Measurements from ENCODE around the gene MRPS6. TPM values are rescaled to one million over a fixed set of nuclear protein-coding genes. Genes with fewer than 3 reads are reported as not detected.

The MRPS6 gene
- total RNA-seq, 1 experiment from 2014 or later = 41.0 TPM

GRCh38 chr21:34046917-34047316 is 26.5 kb upstream of the MRPS6 start:
- H3K9me2 ChIP-seq (ENCODE audit: insufficient read depth) = no peaks in the 10 kb centered on the region
- no peak overlapping the region for H3K27ac ChIP-seq
- ChIA-PET POLR2A (ENCODE audit: unreplicated experiment) (no interaction called here), CTCF (no interaction called here)
- no peak overlapping the region for H3K4me3 ChIP-seq
- no peak overlapping the region for H3K4me2 ChIP-seq
- H3K4me1 ChIP-seq (replicated peaks; ENCODE audit: insufficient read depth) = no peaks in the 10 kb centered on the region
- no peaks in the 10 kb centered on the region for H3K79me2 ChIP-seq (ENCODE audit: low read depth)
- no TSS peak for BruUV-seq (replicated peaks)
- H2AFZ ChIP-seq = no peak overlapping the region
- H3K36me3 ChIP-seq (ENCODE audit: low read depth) = no peaks in the 10 kb centered on the region
- no peaks in the 10 kb centered on the region for H3K9me3 ChIP-seq (ENCODE audit: insufficient read depth, low read depth)
- intact Hi-C loops (cut with micrococcal nuclease; ENCODE audit: unreplicated experiment) = no loop called here
- no peaks in the 10 kb centered on the region for H3F3A ChIP-seq (ENCODE audit: insufficient read depth, low read depth)
- DNase-seq = no peak
- H4K20me1 ChIP-seq (ENCODE audit: insufficient read depth) = no peaks in the 10 kb centered on the region
- no peaks in the 10 kb centered on the region for H3K27me3 ChIP-seq (ENCODE audit: insufficient read depth, low read depth)
- TF ChIP-seq EZH2 (IDR thresholded peaks at IDR 0.05; ENCODE audit: low read depth) = no peak
- no peak for TF ChIP-seq CTCF (conservative IDR thresholded peaks at IDR 0.05)

GRCh38 chr21:34047835-34048234 is 25.5 kb upstream of the MRPS6 start:
- Histone ChIP-seq H3K27ac (no peak overlapping the region), H3F3A (ENCODE audit: insufficient read depth, low read depth) (no peaks in the 10 kb centered on the region), H3K36me3 (ENCODE audit: low read depth) (no peaks in the 10 kb centered on the region), H2AFZ (no peak overlapping the region), H3K4me2 (no peak overlapping the region), H4K20me1 (ENCODE audit: insufficient read depth) (no peaks in the 10 kb centered on the region), H3K4me3 (no peak overlapping the region), H3K4me1 (replicated peaks; ENCODE audit: insufficient read depth) (no peaks in the 10 kb centered on the region), H3K27me3 (ENCODE audit: insufficient read depth, low read depth) (no peaks in the 10 kb centered on the region), H3K9me3 (ENCODE audit: insufficient read depth, low read depth) (no peaks in the 10 kb centered on the region), H3K9me2 (ENCODE audit: insufficient read depth) (no peaks in the 10 kb centered on the region), H3K79me2 (ENCODE audit: low read depth) (no peaks in the 10 kb centered on the region)
- TF ChIP-seq EZH2 (IDR thresholded peaks at IDR 0.05; ENCODE audit: low read depth) (no peak), CTCF (conservative IDR thresholded peaks at IDR 0.05) (no peak)
- ChIA-PET POLR2A (ENCODE audit: unreplicated experiment) (no interaction called here), CTCF (no interaction called here)
- no TSS peak for BruUV-seq (replicated peaks)
- intact Hi-C loops (cut with micrococcal nuclease; ENCODE audit: unreplicated experiment) = no loop called here
- DNase-seq = no peak

GRCh38 chr21:34052171-34052570 is 21.2 kb upstream of the MRPS6 start:
- H3K9me2 ChIP-seq (ENCODE audit: insufficient read depth) = no peaks in the 10 kb centered on the region
- no peak for DNase-seq
- H3K9me3 ChIP-seq (ENCODE audit: insufficient read depth, low read depth) = no peaks in the 10 kb centered on the region
- POLR2A ChIA-PET (ENCODE audit: unreplicated experiment) = no interaction called here
- H3K4me1 ChIP-seq (replicated peaks; ENCODE audit: insufficient read depth) = no peaks in the 10 kb centered on the region
- no peak overlapping the region for H3K4me3 ChIP-seq
- no peak overlapping the region for H3K27ac ChIP-seq
- H3K4me2 ChIP-seq = no peak overlapping the region
- H3K36me3 ChIP-seq (ENCODE audit: low read depth) = no peaks in the 10 kb centered on the region
- CTCF ChIA-PET = no interaction called here
- H3K27me3 ChIP-seq (ENCODE audit: insufficient read depth, low read depth) = no peaks in the 10 kb centered on the region
- H3F3A ChIP-seq (ENCODE audit: insufficient read depth, low read depth) = no peaks in the 10 kb centered on the region
- BruUV-seq (replicated peaks) = no TSS peak
- H2AFZ ChIP-seq = no peak overlapping the region
- intact Hi-C loops (cut with micrococcal nuclease; ENCODE audit: unreplicated experiment) = no loop called here
- no peaks in the 10 kb centered on the region for H4K20me1 ChIP-seq (ENCODE audit: insufficient read depth)
- TF ChIP-seq EZH2 (IDR thresholded peaks at IDR 0.05; ENCODE audit: low read depth) (no peak), CTCF (conservative IDR thresholded peaks at IDR 0.05) (no peak)
- H3K79me2 ChIP-seq (ENCODE audit: low read depth) = no peaks in the 10 kb centered on the region

Measured in PC-9 (cell line).